KMS-11 (cell line): ENCODE measurements around the gene PBRM1.

Source experiments
- H2AFZ ChIP-seq: fragments of 200-600 bp; sonication (generic); 2 replicates; pipeline ENCODE4 v1.6.1; 2016; ENCODE audit warnings: antibody characterized with exemption, mixed run types, low read depth
- H3K27ac ChIP-seq: fragments of 200-600 bp; sonication (generic); 2 replicates; pipeline ENCODE4 v1.6.1; 2016; ENCODE audit warnings: mild to moderate bottlenecking, mixed run types
- H3K27me3 ChIP-seq: fragments of 200-600 bp; sonication (generic); 2 replicates; pipeline ENCODE4 v1.6.1; 2017; ENCODE audit warnings: mild to moderate bottlenecking, low read depth, mixed run types, moderate library complexity; ENCODE audit not compliant: insufficient read depth
- H3K36me3 ChIP-seq: fragments of 200-600 bp; sonication (generic); 2 replicates; pipeline ENCODE4 v1.6.1; 2017; ENCODE audit warnings: mild to moderate bottlenecking, mixed run types; ENCODE audit not compliant: insufficient read depth
- H3K4me1 ChIP-seq: fragments of 200-600 bp; sonication (generic); 2 replicates; pipeline ENCODE4 v1.6.1; 2016; ENCODE audit warnings: mild to moderate bottlenecking, low read depth, mixed run types; ENCODE audit not compliant: poor library complexity, severe bottlenecking
- H3K4me2 ChIP-seq: fragments of 200-600 bp; sonication (generic); 2 replicates; pipeline ENCODE4 v1.7.0; 2016; ENCODE audit warnings: mild to moderate bottlenecking, mixed run types
- H3K4me3 ChIP-seq: fragments of 200-600 bp; sonication (generic); IDR thresholded peaks from 2 replicates; pipeline ENCODE4 v1.6.1; 2017; ENCODE audit warnings: low read depth, low read length, mixed read lengths; ENCODE audit not compliant: insufficient read depth
- H3K79me2 ChIP-seq: fragments of 200-600 bp; sonication (generic); 2 replicates; pipeline ENCODE4 v1.6.1; 2016; ENCODE audit warnings: low read depth, mixed run types; ENCODE audit not compliant: insufficient read depth
- H3K9ac ChIP-seq: fragments of 200-600 bp; sonication (generic); 2 replicates; pipeline ENCODE4 v1.6.1; 2016; ENCODE audit warnings: mild to moderate bottlenecking, mixed run types
- H4K20me1 ChIP-seq: fragments of 200-600 bp; sonication (generic); 2 replicates; pipeline ENCODE4 v1.6.1; 2016; ENCODE audit warnings: mild to moderate bottlenecking, mixed run types; ENCODE audit not compliant: insufficient read depth
- CTCF ChIP-seq: fragments of 200-600 bp; sonication (generic); conservative IDR thresholded peaks from 2 replicates; pipeline ENCODE4 v1.6.1; 2017; ENCODE audit warnings: low read depth, mild to moderate bottlenecking, antibody characterized with exemption, low read length, moderate library complexity, mixed read lengths

PBRM1 gene

DNA sequence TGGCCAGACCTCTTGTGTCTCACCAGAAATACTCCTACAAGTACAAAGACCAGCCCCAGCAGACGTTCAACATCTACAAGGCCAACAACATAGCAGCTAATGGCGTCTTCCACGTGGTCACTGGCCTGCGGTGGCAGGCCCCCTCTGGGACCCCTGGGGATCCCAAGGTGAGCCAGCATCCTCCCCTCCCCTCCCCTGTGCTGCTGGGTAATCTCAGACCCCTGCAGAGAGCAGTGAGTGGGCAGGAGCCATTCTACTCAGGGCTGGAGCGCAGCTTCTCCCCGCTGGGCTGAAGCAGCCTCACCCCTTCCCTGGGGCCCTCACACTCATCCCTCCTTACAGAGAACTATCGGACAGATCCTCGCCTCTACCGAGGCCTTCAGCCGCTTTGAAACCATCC lies 180.7 kb downstream of the PBRM1 start:
- Histone ChIP-seq H3K79me2 (no peaks in the 10 kb centered on the region), H3K4me2 (no peak overlapping the region), H2AFZ (no peak overlapping the region), H3K9ac (no peak overlapping the region), H3K4me1 (no peaks in the 10 kb centered on the region), H3K4me3 (no peak overlapping the region), H3K27me3 (no peaks in the 10 kb centered on the region), H4K20me1 (no peaks in the 10 kb centered on the region), H3K27ac (no peak overlapping the region), H3K36me3 (no peaks in the 10 kb centered on the region)
- no peak for TF ChIP-seq CTCF

DNA sequence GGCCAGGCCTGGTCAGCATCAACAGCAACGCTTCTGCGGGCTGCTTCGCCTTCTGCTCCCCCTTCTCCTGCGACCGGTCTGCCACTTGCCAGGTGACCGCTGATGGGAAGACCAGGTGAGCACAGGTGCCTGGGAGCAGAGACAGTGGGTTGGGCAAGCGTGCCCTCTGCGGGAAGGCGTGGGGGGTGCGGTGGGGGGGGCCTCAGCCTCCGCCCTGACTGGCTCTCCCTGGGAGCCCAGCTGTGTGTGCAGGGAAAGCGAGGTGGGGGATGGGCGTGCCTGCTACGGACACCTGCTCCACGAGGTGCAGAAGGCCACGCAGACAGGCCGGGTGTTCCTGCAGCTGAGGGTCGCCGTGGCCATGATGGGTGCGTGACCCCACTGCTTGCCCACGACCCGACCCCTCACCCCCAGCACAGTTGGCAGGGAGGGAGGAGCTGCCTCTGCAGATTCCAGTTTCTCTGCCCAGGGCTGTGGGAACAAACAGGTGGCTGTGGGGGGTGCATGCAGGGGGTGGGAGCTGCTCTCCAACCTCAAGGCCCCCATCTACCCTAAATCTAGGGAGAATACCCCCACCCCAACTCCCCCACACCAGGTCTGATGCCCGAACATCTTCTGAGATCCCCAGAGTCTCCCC lies 181.8 kb downstream of the PBRM1 start:
- H3K27me3 ChIP-seq, result no peaks in the 10 kb centered on the region
- H4K20me1 ChIP-seq, result no peaks in the 10 kb centered on the region
- no peaks in the 10 kb centered on the region for H3K79me2 ChIP-seq
- H3K36me3 ChIP-seq, result no peaks in the 10 kb centered on the region
- H3K4me3 ChIP-seq, result no peak overlapping the region
- H3K9ac ChIP-seq, result no peak overlapping the region
- H3K27ac ChIP-seq, result no peak overlapping the region
- no peaks in the 10 kb centered on the region for H3K4me1 ChIP-seq
- H2AFZ ChIP-seq, result no peak overlapping the region
- TF ChIP-seq CTCF, result no peak
- no peak overlapping the region for H3K4me2 ChIP-seq

- no peak overlapping the region for H3K4me2 ChIP-seq
These were observed 182.8 kb downstream of the PBRM1 start for GRCh38 chr3:52502808-52503350.

DNA sequence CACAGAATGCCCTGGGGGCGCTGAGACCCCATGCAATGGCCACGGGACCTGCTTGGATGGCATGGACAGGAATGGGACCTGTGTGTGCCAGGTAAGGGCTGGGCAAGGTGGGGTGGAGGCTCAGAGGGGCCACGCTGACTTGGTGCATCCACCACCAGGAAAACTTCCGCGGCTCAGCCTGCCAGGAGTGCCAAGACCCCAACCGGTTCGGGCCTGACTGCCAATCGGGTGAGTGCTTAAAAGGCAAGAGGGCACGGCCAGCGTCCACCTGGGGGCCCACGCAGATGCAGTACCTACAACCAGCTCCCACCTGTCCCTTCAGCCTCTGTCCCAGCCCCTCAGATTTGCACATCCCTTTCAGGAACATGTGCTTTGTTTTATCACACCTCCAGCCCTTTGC lies 183.7 kb downstream of the PBRM1 start:
- no peak overlapping the region for H3K27ac ChIP-seq
- no peaks in the 10 kb centered on the region for H3K4me1 ChIP-seq
- H3K4me2 ChIP-seq, result no peak overlapping the region
- H3K9ac ChIP-seq, result no peak overlapping the region
- H3K79me2 ChIP-seq, result no peaks in the 10 kb centered on the region
- H2AFZ ChIP-seq, result no peak overlapping the region
- no peaks in the 10 kb centered on the region for H3K36me3 ChIP-seq
- H3K27me3 ChIP-seq, result no peaks in the 10 kb centered on the region
- no peaks in the 10 kb centered on the region for H4K20me1 ChIP-seq
- TF ChIP-seq CTCF, result no peak
- H3K4me3 ChIP-seq, result no peak overlapping the region

More at GRCh38 chr3:52502808-52503350, 182.8 kb downstream of the PBRM1 start:
- Histone ChIP-seq H3K4me1 (no peaks in the 10 kb centered on the region), H3K9ac (no peak overlapping the region), H3K79me2 (no peaks in the 10 kb centered on the region), H4K20me1 (no peaks in the 10 kb centered on the region), H3K27ac (no peak overlapping the region), H3K27me3 (no peaks in the 10 kb centered on the region), H3K4me3 (no peak overlapping the region), H3K36me3 (no peaks in the 10 kb centered on the region), H2AFZ (no peak overlapping the region)
- no peak for TF ChIP-seq CTCF
